Measurements from ENCODE around the gene SLCO1B3.
A peak's percentile ranks its signal among the peaks of the same experiment; 100 is the strongest.

SLCO1B3 gene

DNA sequence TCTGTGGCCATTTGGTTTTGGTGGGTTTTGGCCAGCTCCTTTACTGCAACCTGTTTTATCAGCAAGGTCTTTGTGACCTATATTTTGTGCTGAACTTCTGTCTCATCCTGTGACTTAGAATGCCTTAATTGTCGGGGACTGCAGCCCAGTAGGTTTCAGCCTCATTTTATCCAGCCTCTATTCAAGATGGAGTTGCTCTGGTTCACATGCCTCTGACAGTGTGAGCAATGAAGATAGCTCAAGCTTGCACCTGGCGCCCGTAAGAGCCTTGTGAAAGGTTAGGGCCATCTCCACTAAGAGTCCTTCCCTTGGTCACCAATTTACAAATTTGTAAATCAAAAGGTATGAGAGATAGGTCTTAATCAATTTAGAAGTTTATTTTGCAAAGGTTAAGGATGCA is 19.4 kb downstream of the SLCO1B3 start:
- H3K36me3 Mint-ChIP-seq = no peaks in the 10 kb centered on the region
- no peaks in the 10 kb centered on the region for H3K9me3 Mint-ChIP-seq
- no peak for ATAC-seq
- no peak overlapping the region for H3K27ac Mint-ChIP-seq
- no peak overlapping the region for H3K4me3 Mint-ChIP-seq
- no peaks in the 10 kb centered on the region for H3K4me1 Mint-ChIP-seq
- DNase-seq (ENCODE audit: low spot score in 2 of 2) = no peak

DNA sequence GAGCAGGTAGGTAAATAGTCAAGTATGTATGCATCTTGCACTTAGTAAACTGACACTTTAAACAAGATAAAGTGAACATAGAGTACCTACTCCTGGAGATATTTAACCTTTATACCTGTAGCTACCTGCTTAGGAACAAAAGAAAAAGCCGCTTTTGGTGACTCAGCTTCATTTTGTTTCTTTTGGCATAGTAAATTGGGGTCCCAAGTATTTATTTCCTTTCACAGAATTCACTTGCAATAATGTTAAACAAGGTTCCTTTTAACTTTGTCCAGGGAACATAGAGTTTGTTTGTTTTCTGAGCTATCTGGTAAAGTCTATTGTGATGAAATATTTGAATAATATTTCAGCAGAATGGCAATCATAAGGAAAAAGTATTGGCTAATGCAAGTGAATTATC is 20.0 kb downstream of the SLCO1B3 start:
- H3K4me3 Mint-ChIP-seq = no peak overlapping the region
- H3K9me3 Mint-ChIP-seq = peaks cover 3% of the 10 kb centered on the region
- H3K27ac Mint-ChIP-seq = no peak overlapping the region
- DNase-seq (ENCODE audit: low spot score in 2 of 2) (no peak), ATAC-seq (no peak)
- no peaks in the 10 kb centered on the region for H3K4me1 Mint-ChIP-seq
- H3K36me3 Mint-ChIP-seq = no peaks in the 10 kb centered on the region

DNA sequence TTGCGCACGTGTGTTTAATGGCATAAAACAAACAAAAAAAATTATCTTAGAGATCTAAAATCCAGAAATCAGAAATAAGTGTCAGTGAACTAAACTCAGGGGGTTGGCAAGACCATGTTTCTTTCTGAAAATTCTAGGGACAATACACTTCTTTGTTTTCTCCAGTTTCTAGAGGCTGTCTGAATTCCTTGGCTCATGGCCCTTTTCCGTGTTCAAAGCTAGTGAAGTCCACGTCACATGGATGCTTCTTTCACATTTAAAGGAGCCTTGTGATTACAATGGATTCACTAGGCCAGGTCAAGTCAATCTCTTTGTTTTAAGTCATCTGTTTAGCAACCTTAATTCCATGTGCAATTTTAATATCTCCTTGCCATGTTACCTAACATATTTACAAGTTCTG is 22.4 kb downstream of the SLCO1B3 start:
- H3K27ac Mint-ChIP-seq = no peak overlapping the region
- no peaks in the 10 kb centered on the region for H3K36me3 Mint-ChIP-seq
- no peaks in the 10 kb centered on the region for H3K4me1 Mint-ChIP-seq
- H3K9me3 Mint-ChIP-seq = peaks cover 3% of the 10 kb centered on the region
- H3K4me3 Mint-ChIP-seq = no peak overlapping the region
- DNase-seq (ENCODE audit: low spot score in 2 of 2) = no peak
- ATAC-seq = no peak

DNA sequence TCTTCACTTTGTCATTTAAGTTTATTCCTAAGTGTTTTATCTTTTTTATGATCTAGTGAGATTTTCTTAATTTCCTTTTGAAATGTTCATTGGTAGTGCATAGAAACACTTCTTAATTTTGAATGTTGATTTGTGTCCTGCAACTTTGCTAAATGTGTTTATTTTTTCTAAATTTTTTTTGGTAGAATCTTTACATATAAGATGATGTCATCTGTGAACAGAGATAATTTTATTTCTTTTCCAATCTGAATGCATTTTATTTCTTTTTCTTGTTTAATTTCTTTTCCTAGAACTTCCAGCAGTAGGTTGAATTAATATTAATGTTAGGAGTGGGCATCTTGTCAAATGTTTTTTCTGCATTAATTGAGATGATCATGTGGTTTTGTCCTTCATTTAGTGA is 42.1 kb downstream of the SLCO1B3 start:
- no peak overlapping the region for H3K4me3 Mint-ChIP-seq
- ATAC-seq (no peak), DNase-seq (ENCODE audit: low spot score in 2 of 2) (no peak)
- no peaks in the 10 kb centered on the region for H3K4me1 Mint-ChIP-seq
- H3K36me3 Mint-ChIP-seq = no peaks in the 10 kb centered on the region
- peaks cover 3% of the 10 kb centered on the region for H3K9me3 Mint-ChIP-seq
- no peak overlapping the region for H3K27ac Mint-ChIP-seq

DNA sequence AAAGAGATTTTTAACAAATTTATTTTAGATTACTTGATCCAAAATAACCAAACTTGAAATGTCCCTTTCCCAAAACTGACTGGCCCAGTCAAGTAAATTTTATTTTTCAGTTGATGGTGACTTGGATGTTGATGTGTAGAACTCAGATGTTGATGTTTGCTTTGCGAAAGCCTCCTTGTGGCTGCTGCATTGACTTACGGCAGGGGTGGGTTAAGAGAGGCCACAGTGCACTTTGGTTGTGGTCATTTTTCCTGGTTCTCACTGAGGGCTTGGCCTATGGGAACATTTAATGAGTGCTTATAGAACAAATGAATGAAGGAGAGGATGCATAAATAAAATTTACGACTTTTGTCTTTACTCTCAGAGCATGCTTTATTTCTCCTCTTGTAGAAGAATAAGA is 52.6 kb downstream of the SLCO1B3 start:
- no peaks in the 10 kb centered on the region for H3K36me3 Mint-ChIP-seq
- ATAC-seq = no peak
- peaks cover 13% of the 10 kb centered on the region for H3K9me3 Mint-ChIP-seq
- H3K4me3 Mint-ChIP-seq = no peak overlapping the region
- no peaks in the 10 kb centered on the region for H3K4me1 Mint-ChIP-seq
- DNase-seq (ENCODE audit: low spot score in 2 of 2) = no peak
- no peak overlapping the region for H3K27ac Mint-ChIP-seq

DNA sequence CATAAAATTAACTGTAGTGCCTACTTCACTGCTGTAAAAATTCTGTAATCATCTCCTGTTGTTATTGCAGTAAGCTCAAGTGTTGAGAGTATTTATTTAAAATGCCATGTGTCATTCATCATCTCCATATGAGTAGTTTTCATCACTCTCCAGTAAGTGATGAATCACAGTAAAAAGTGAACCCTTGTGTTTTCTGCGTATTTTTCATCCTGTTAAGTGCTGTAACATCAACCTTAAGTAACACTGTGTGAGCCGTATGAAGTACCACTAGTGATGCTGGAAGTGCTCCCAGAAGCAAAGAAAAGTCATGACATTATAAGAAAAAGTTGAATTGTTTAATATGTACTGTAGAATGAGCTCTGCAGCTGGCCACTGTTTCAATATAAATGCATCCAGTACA is 55.4 kb downstream of the SLCO1B3 start:
- no peak overlapping the region for H3K27ac Mint-ChIP-seq
- H3K4me1 Mint-ChIP-seq = no peaks in the 10 kb centered on the region
- H3K4me3 Mint-ChIP-seq = no peak overlapping the region
- DNase-seq (ENCODE audit: low spot score in 2 of 2) = no peak
- H3K36me3 Mint-ChIP-seq = no peaks in the 10 kb centered on the region
- ATAC-seq = no peak
- peaks cover 11% of the 10 kb centered on the region for H3K9me3 Mint-ChIP-seq

DNA sequence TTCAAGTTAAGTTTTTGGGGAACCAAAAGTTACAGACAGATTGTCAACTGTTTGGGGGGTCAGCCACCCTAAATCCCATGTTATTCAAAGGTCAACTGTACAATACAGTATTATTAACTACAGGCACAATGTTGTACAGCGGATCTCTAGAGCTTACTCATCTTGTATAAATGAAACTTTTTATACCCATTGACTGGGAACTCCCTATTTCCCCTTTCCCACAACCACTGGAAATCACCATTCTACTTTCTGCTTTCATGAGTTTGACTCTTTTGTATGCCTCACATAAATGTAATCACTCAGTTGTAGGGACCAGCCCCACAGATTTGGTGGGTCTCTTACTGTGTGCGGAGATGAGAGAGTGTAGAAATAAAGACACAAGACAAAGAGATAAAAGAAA is 57.8 kb downstream of the SLCO1B3 start:
- ATAC-seq = no peak
- H3K9me3 Mint-ChIP-seq = peaks cover 11% of the 10 kb centered on the region
- H3K27ac Mint-ChIP-seq = no peak overlapping the region
- no peak overlapping the region for H3K4me3 Mint-ChIP-seq
- no peaks in the 10 kb centered on the region for H3K36me3 Mint-ChIP-seq
- no peaks in the 10 kb centered on the region for H3K4me1 Mint-ChIP-seq
- DNase-seq (ENCODE audit: low spot score in 2 of 2) = no peak

DNA sequence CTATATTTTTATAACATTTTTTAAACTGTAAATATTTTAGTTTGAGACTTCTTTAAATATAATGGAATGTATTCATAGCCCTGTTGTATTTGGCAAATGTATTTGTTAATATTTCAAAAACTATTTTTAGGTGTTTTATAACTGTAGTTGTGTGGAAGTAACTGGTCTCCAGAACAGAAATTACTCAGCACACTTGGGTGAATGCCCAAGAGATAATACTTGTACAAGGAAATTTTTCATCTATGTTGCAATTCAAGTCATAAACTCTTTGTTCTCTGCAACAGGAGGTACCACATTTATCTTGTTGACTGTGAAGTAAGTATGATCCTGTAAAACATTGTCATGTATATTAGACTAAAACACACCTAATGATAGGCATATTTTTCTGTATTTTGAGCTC is 72.8 kb downstream of the SLCO1B3 start:
- Mint-ChIP-seq H3K36me3 (no peaks in the 10 kb centered on the region), H3K9me3 (peaks cover 12% of the 10 kb centered on the region), H3K4me3 (no peak overlapping the region), H3K27ac (no peak overlapping the region), H3K4me1 (no peaks in the 10 kb centered on the region)
- ATAC-seq = no peak
- no peak for DNase-seq (ENCODE audit: low spot score in 2 of 2)

DNA sequence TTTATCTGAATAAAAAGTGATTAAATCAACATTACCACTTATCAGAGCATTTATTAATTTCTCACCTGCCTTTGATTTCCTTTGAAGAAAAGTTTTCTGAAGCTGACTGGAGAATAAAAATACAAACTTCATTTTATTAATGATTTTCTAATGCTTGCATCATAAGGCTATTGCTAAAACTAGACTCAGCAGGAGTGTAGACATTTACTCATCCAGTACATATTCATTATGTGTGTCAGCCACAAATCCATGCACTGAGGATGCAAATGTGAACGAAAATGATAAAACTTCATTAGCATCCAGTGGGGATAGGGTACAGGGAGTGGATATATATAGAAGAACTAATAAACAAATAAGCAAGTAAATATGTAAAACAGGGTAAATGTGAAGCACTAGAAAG is 74.6 kb downstream of the SLCO1B3 start:
- no peak for DNase-seq (ENCODE audit: low spot score in 2 of 2)
- H3K27ac Mint-ChIP-seq = no peak overlapping the region

DNA sequence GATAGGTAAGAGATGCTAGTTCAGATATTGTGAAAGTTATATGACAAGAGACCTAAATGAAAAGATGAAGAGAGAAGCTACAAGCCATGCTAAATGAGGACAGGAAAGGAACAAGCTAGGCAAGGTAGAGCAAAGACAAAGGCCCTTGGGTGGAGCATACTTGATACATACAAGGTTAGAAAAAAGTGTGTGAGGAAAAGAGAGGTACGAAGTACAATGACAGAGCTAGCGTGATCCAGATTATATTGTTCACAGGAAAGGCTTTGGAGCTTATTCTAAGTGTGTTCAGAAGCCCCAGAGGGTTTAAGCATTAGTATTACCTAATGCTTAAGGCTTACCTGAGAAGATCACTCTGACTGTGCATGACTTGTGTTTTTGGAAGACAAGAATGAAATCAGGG is 75.0 kb downstream of the SLCO1B3 start:
- H3K9me3 Mint-ChIP-seq = peaks cover 14% of the 10 kb centered on the region
- ATAC-seq = no peak
- H3K36me3 Mint-ChIP-seq = no peaks in the 10 kb centered on the region
- no peak overlapping the region for H3K27ac Mint-ChIP-seq
- H3K4me3 Mint-ChIP-seq = no peak overlapping the region
- no peaks in the 10 kb centered on the region for H3K4me1 Mint-ChIP-seq
- DNase-seq (ENCODE audit: low spot score in 2 of 2) = no peak

More for the DNA sequence above, 74.6 kb downstream of the SLCO1B3 start:
- Mint-ChIP-seq H3K4me3 (no peak overlapping the region), H3K9me3 (peaks cover 12% of the 10 kb centered on the region), H3K36me3 (no peaks in the 10 kb centered on the region), H3K4me1 (no peaks in the 10 kb centered on the region)
- ATAC-seq = no peak

DNA sequence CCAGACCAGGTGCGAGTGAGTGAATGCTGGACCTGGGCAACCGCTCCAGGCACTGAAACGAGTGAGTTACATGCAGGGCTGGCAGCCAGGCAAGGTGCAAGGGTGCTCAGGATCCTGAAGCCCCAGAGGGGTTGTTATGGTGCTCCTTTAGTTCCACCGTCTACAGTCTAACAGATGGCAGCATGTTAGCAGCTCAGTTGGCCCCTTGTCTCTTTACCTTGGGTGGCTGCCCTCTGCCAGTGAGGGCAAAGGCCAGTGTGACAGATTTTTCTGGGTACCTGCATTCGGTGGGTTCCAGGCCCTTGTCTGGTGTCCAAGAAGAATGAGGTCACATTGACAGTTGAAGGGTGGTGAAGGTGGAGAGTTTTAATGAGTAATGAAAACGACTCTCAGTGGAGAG is 106.8 kb downstream of the SLCO1B3 start:
- no peaks in the 10 kb centered on the region for H3K36me3 Mint-ChIP-seq
- peaks cover 14% of the 10 kb centered on the region for H3K9me3 Mint-ChIP-seq
- H3K4me1 Mint-ChIP-seq = no peaks in the 10 kb centered on the region
- DNase-seq (ENCODE audit: low spot score in 2 of 2) (no peak), ATAC-seq (peak; percentile 45)
- no peak overlapping the region for H3K4me3 Mint-ChIP-seq
- no peak overlapping the region for H3K27ac Mint-ChIP-seq

DNA sequence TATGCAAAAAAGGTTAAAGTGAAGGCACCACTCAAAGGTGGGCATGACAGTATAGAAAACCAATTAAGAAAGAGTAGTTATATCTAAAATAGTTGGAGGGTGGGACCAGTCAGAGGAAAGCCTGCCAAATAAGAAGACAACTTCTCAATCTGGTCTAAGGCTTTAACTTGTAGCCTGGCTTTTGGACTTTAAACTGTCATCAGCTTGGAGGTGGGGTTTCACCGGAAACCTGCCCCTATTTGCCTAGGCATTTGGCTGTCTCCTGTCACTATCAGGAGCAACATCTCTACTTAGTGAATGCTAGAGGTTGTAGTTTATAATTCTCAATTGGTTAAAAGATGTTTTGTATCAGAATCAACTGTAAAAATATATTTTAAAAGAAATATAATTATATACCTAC is 107.3 kb downstream of the SLCO1B3 start:
- ATAC-seq = no peak
- H3K4me3 Mint-ChIP-seq = no peak overlapping the region
- peaks cover 14% of the 10 kb centered on the region for H3K9me3 Mint-ChIP-seq
- H3K4me1 Mint-ChIP-seq = no peaks in the 10 kb centered on the region
- no peaks in the 10 kb centered on the region for H3K36me3 Mint-ChIP-seq
- no peak overlapping the region for H3K27ac Mint-ChIP-seq
- DNase-seq (ENCODE audit: low spot score in 2 of 2) = no peak

DNA sequence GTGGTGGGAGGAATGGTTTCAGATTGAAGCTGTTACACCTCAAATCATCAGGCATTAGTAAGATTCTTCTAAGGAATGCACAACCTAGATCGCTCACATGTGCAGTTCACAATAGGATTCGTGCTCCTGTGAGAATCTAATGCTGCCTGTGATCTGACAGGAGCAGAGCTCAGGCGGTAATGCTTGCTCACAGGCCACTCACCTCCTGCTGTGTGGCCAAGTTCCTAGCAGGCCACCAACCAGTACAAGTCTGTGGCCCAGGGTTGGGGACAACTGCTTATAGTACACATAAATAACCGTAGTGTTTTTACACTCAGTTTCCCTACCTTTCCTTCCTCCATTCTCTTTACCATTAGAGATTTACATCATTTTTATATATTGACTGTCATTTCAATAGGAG is 121.4 kb downstream of the SLCO1B3 start:
- no peaks in the 10 kb centered on the region for H3K4me1 Mint-ChIP-seq

DNA sequence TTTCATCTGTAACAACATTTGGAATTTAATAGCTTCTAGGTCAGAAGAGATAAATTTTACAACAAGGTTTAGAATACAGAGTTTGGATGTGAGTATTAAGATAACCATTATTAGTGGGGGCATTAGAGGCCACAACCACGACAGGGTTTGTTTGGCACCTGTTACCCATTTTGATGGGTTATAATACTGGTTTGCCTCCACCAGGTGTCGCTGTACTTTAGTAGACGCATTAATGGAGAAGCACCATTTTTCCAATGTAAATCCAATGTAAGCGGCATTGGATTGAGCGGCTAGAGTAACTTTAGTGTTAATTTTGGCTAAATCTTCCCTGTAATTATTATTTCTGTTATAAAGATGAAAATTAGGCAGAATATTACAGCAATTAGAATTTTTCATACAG is 136.2 kb downstream of the SLCO1B3 start:
- no peaks in the 10 kb centered on the region for H3K9me3 Mint-ChIP-seq
- no peaks in the 10 kb centered on the region for H3K4me1 Mint-ChIP-seq
- no peak for ATAC-seq
- DNase-seq (ENCODE audit: low spot score in 2 of 2) = no peak
- H3K4me3 Mint-ChIP-seq = no peak overlapping the region
- H3K27ac Mint-ChIP-seq = no peak overlapping the region
- no peaks in the 10 kb centered on the region for H3K36me3 Mint-ChIP-seq

More for the DNA sequence above, 121.4 kb downstream of the SLCO1B3 start:
- no peak overlapping the region for H3K27ac Mint-ChIP-seq
- H3K4me3 Mint-ChIP-seq = no peak overlapping the region
- DNase-seq (ENCODE audit: low spot score in 2 of 2) (no peak), ATAC-seq (no peak)
- no peaks in the 10 kb centered on the region for H3K36me3 Mint-ChIP-seq
- peaks cover 4% of the 10 kb centered on the region for H3K9me3 Mint-ChIP-seq

DNA sequence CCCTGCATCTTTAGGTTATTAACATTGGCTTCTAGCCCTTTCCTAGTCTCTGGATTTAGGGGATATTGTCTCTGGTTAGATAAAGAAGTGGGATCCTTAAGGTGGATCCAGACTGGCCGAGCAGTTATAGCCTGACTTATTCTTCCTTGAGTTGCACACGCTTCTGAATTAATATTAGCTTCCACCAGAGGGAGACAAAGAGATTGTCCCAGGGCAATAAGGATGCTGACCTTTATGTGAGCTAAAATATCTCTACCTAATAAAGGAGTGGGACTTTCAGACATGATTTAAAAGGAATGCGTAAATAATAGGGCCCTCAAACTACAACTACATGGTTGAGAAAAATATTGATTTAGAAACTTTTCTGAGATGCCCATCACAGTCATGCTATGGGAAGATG is 139.7 kb downstream of the SLCO1B3 start:
- DNase-seq (ENCODE audit: low spot score in 2 of 2) = no peak
- Mint-ChIP-seq H3K9me3 (peaks cover 4% of the 10 kb centered on the region), H3K27ac (no peak overlapping the region), H3K36me3 (no peaks in the 10 kb centered on the region), H3K4me3 (no peak overlapping the region), H3K4me1 (no peaks in the 10 kb centered on the region)
- ATAC-seq = peak; percentile 37

DNA sequence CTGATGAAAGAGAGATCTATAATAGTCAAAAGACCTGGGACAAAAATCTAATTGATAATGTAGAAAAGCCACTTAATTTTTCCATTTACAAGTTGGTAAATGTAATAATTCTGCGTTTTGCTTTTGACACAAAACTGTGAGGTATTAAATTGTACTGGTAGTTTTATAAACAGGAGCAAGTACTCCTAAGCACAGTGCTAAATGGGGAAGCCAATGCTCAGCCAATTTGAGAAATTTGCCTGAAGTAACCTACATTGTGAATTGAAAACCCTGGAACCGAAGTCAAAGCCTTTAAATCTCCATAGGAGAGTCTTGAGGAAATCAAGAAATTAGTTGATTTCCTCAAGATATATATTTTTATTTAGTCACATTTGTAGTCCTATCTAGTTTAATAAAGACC is 152.8 kb downstream of the SLCO1B3 start:
- H3K36me3 Mint-ChIP-seq = no peaks in the 10 kb centered on the region
- no peak overlapping the region for H3K4me3 Mint-ChIP-seq
- no peak for ATAC-seq
- DNase-seq (ENCODE audit: low spot score in 2 of 2) = no peak
- peaks cover 6% of the 10 kb centered on the region for H3K9me3 Mint-ChIP-seq
- no peak overlapping the region for H3K27ac Mint-ChIP-seq
- no peaks in the 10 kb centered on the region for H3K4me1 Mint-ChIP-seq

DNA sequence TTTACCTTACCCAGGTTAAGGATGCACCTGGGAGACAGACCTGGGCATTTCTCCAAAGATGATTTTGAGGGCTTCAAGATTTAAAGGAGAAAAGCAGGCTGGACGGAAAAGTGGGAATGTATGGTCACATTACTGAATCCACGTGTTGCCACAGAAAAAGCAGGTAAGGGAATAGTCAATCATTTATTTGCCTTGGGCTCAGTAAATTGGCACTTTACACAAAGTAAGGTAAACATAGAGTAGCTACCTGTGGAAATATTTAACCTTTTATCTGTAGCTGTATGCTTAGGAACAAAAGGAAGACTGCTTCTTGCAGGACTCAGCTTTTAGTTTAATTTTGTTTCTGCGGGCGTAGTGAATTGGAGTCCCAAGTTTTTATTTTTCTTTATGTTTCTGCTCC is 153.3 kb downstream of the SLCO1B3 start:
- Mint-ChIP-seq H3K4me1 (no peaks in the 10 kb centered on the region), H3K4me3 (no peak overlapping the region), H3K9me3 (peaks cover 6% of the 10 kb centered on the region), H3K36me3 (no peaks in the 10 kb centered on the region), H3K27ac (no peak overlapping the region)
- no peak for DNase-seq (ENCODE audit: low spot score in 2 of 2)
- no peak for ATAC-seq

Data from stimulated activated effector memory CD8-positive, alpha-beta T cell treated with anti-CD3 and anti-CD28 coated beads, Interleukin-12 subunit alpha, Interleukin-12 subunit beta, amount 100 ng/mL, for 72 hours (primary cell).